Hepatocyte (in vitro differentiated cells): ENCODE data around the gene LASP1NB.

Experiments used
- EZH2 ChIP-seq: fragments of 200-600 bp; sonication (generic); IDR thresholded peaks from 2 replicates; pipeline ENCODE4 v1.6.1; 2016; ENCODE audit warnings: antibody characterized with exemption, mild to moderate bottlenecking, borderline replicate concordance
- TF ChIP-seq, protein P1 (sequence below): fragments of 200-600 bp; sonication (generic); IDR thresholded peaks from 2 replicates; pipeline ENCODE4 v1.5.1; 2016; ENCODE audit warnings: antibody characterized with exemption, mild to moderate bottlenecking; ENCODE audit not compliant: poor library complexity

DNA sequence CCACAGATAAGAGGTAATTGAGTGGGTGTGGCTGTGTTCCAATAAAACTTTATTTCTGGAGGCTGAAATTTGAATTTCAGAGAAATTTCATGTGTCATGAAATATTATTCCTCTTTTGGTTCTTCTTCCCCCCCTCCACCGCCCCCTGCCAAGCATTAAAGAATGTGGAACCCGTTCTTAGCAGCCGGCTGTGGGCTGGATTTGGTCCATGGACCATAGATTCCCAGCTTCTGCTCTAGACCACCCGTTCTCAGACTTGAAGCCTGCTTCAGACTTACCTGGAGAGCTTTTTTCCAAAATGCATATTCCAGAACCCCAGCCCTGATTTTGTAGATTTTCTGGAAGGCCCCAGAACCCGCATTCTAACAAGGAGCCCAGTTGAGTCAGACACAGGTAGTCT lies 15.1 kb upstream of the LASP1NB start:
- TF ChIP-seq, protein P1, sequence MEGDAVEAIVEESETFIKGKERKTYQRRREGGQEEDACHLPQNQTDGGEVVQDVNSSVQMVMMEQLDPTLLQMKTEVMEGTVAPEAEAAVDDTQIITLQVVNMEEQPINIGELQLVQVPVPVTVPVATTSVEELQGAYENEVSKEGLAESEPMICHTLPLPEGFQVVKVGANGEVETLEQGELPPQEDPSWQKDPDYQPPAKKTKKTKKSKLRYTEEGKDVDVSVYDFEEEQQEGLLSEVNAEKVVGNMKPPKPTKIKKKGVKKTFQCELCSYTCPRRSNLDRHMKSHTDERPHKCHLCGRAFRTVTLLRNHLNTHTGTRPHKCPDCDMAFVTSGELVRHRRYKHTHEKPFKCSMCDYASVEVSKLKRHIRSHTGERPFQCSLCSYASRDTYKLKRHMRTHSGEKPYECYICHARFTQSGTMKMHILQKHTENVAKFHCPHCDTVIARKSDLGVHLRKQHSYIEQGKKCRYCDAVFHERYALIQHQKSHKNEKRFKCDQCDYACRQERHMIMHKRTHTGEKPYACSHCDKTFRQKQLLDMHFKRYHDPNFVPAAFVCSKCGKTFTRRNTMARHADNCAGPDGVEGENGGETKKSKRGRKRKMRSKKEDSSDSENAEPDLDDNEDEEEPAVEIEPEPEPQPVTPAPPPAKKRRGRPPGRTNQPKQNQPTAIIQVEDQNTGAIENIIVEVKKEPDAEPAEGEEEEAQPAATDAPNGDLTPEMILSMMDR: no peak
- no peak for TF ChIP-seq EZH2
